ENCODE data around the gene ZNF516. TPM values are rescaled to one million over a fixed set of nuclear protein-coding genes. Genes with fewer than 3 reads are reported as not detected.

The ZNF516 gene
- total RNA-seq, 3 donors from 2014 or later (not counting 1 experiment from before 2014, with no cell fraction given): 49.1 to 60.0 (median 52.4) TPM

- WGBS (ENCODE audit: insufficient coverage): 95% methylated on average over 12 of the region's 12 CpGs
- no peak overlapping the region for H3K27ac Mint-ChIP-seq
- H3K36me3 Mint-ChIP-seq: peaks cover 7% of the 10 kb centered on the region
Measured at GRCh38 chr18:76363436-76364120, 131.5 kb downstream of the ZNF516 start.

GRCh38 chr18:76362676-76363075, 132.4 kb downstream of the ZNF516 start:
- 89% methylated on average over 5 of the region's 7 CpGs for WGBS (ENCODE audit: insufficient coverage)
- no peak for TF ChIP-seq CTCF (IDR thresholded peaks at IDR 0.05)
- Mint-ChIP-seq H3K4me3 (no peak overlapping the region), H3K9me3 (no peaks in the 10 kb centered on the region), H3K36me3 (peaks cover 7% of the 10 kb centered on the region), H3K4me1 (peaks cover 15 to 17% of the 10 kb centered on the region in 2 donors), H3K27ac (no peak overlapping the region), H3K27me3 (ENCODE audit: low read depth in 2 of 2) (no peaks in the 10 kb centered on the region)
- ATAC-seq (no peak), DNase-seq (no peak)
- Histone ChIP-seq H3K4me1 (ENCODE audit: control insufficient read depth, insufficient read depth, low read length) (no peaks in the 10 kb centered on the region), H3K4me3 (ENCODE audit: low read length) (no peak overlapping the region), H3K9me3 (ENCODE audit: control insufficient read depth, insufficient read depth, low read length) (no peaks in the 10 kb centered on the region), H3K27me3 (ENCODE audit: control insufficient read depth, insufficient read depth, low read length) (no peaks in the 10 kb centered on the region), H3K36me3 (ENCODE audit: control insufficient read depth, insufficient read depth, low read length) (peaks cover 13% of the 10 kb centered on the region), H3K27ac (ENCODE audit: low read length) (no peak overlapping the region)
- intact Hi-C loops (cut with micrococcal nuclease): no loop called here

More at GRCh38 chr18:76363436-76364120, 131.5 kb downstream of the ZNF516 start:
- Mint-ChIP-seq H3K27me3 (ENCODE audit: low read depth in 2 of 2) (no peaks in the 10 kb centered on the region), H3K4me1 (peaks cover 20 to 22% of the 10 kb centered on the region in 2 donors), H3K4me3 (no peak overlapping the region), H3K9me3 (no peaks in the 10 kb centered on the region)
- intact Hi-C loops (cut with micrococcal nuclease): no loop called here
- Histone ChIP-seq H3K36me3 (ENCODE audit: control insufficient read depth, insufficient read depth, low read length) (peaks cover 12% of the 10 kb centered on the region), H3K9me3 (ENCODE audit: control insufficient read depth, insufficient read depth, low read length) (no peaks in the 10 kb centered on the region), H3K27me3 (ENCODE audit: control insufficient read depth, insufficient read depth, low read length) (no peaks in the 10 kb centered on the region), H3K4me3 (ENCODE audit: low read length) (no peak overlapping the region), H3K27ac (ENCODE audit: low read length) (no peak overlapping the region), H3K4me1 (ENCODE audit: control insufficient read depth, insufficient read depth, low read length) (no peaks in the 10 kb centered on the region)
- DNase-seq (no peak), ATAC-seq (no peak)
- TF ChIP-seq CTCF (IDR thresholded peaks at IDR 0.05): no peak

- 100% methylated on average over 4 of the region's 8 CpGs for WGBS (ENCODE audit: insufficient coverage)
- DNase-seq: no peak
- Histone ChIP-seq H3K4me1 (ENCODE audit: control insufficient read depth, insufficient read depth, low read length) (no peaks in the 10 kb centered on the region), H3K9me3 (ENCODE audit: control insufficient read depth, insufficient read depth, low read length) (no peaks in the 10 kb centered on the region), H3K36me3 (ENCODE audit: control insufficient read depth, insufficient read depth, low read length) (peaks cover 15% of the 10 kb centered on the region), H3K27me3 (ENCODE audit: control insufficient read depth, insufficient read depth, low read length) (no peaks in the 10 kb centered on the region), H3K27ac (ENCODE audit: low read length) (no peak overlapping the region), H3K4me3 (ENCODE audit: low read length) (no peak overlapping the region)
- no peak for TF ChIP-seq CTCF (IDR thresholded peaks at IDR 0.05)
- Mint-ChIP-seq H3K9me3 (no peaks in the 10 kb centered on the region), H3K4me1 (peaks cover 10 to 17% of the 10 kb centered on the region in 2 donors), H3K27ac (no peak overlapping the region), H3K4me3 (no peak overlapping the region), H3K36me3 (peaks cover 7% of the 10 kb centered on the region), H3K27me3 (ENCODE audit: low read depth in 2 of 2) (no peaks in the 10 kb centered on the region)
- no peak for ATAC-seq
- intact Hi-C loops (cut with micrococcal nuclease): no loop called here
Measured at GRCh38 chr18:76361219-76361618, 133.8 kb downstream of the ZNF516 start.

- TF ChIP-seq CTCF (IDR thresholded peaks at IDR 0.05): no peak
- H3K36me3 ChIP-seq (ENCODE audit: control insufficient read depth, insufficient read depth, low read length): peaks cover 15% of the 10 kb centered on the region
- intact Hi-C loops (cut with micrococcal nuclease): no loop called here
- no peak overlapping the region for H3K4me3 ChIP-seq (ENCODE audit: low read length)
- Mint-ChIP-seq H3K9me3 (no peaks in the 10 kb centered on the region), H3K4me3 (no peak overlapping the region), H3K36me3 (peaks cover 7% of the 10 kb centered on the region), H3K4me1 (peaks cover 10 to 11% of the 10 kb centered on the region in 2 donors), H3K27me3 (ENCODE audit: low read depth in 2 of 2) (no peaks in the 10 kb centered on the region), H3K27ac (no peak overlapping the region)
- H3K27ac ChIP-seq (ENCODE audit: low read length): no peak overlapping the region
- WGBS (ENCODE audit: insufficient coverage): 93% methylated on average over 12 of the region's 12 CpGs
- ATAC-seq (no peak), DNase-seq (no peak)
- no peaks in the 10 kb centered on the region for H3K4me1 ChIP-seq (ENCODE audit: control insufficient read depth, insufficient read depth, low read length)
- no peaks in the 10 kb centered on the region for H3K27me3 ChIP-seq (ENCODE audit: control insufficient read depth, insufficient read depth, low read length)
- H3K9me3 ChIP-seq (ENCODE audit: control insufficient read depth, insufficient read depth, low read length): no peaks in the 10 kb centered on the region
Measured at GRCh38 chr18:76359909-76360308, 135.1 kb downstream of the ZNF516 start.
